ENCODE measurements around the gene INSIG1. TPM values are rescaled to one million over a fixed set of nuclear protein-coding genes. Genes with fewer than 3 reads are reported as not detected.

Gene INSIG1
- total and polyA plus RNA-seq, 8 donors = 13.5 to 170 (median 21.4) TPM

DNA sequence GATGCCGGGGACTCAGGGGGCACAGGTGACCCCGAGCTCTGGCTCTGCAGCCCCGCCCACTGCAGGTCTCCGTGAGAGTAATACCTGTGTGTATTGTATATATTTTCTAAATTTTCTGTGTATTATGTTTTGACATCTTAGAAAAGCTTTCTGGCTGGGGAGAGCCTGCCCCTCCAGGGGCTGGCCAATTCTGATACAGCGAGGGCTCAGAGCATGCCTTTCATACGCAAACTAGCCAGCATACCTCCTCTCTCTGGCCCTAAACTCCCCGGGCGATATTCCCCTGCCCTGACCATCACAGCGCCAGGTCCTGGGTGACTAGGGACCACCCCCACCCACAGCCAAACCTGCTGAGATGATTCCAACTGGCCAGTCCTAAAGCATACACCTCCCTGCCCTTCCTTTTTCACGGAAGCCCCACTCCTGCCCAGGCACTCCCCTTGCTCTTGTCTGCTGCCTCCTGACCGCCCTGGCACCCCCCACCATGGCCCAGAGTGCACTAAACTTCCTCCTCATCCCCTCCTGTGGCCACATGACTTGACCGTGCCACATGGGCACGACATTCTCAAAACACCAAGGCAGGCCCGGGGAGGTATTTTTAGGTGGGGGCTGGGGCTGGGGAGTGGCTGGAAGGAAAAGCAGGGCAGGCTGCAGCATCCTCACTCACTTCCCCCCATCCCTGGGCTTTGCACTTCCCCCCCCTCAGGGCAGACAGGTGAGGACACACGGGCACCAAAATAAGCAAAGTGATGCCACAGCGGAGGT is 61.5 kb downstream of the INSIG1 start:
- H3K27ac ChIP-seq = no peak overlapping the region
- TF ChIP-seq, protein P1, sequence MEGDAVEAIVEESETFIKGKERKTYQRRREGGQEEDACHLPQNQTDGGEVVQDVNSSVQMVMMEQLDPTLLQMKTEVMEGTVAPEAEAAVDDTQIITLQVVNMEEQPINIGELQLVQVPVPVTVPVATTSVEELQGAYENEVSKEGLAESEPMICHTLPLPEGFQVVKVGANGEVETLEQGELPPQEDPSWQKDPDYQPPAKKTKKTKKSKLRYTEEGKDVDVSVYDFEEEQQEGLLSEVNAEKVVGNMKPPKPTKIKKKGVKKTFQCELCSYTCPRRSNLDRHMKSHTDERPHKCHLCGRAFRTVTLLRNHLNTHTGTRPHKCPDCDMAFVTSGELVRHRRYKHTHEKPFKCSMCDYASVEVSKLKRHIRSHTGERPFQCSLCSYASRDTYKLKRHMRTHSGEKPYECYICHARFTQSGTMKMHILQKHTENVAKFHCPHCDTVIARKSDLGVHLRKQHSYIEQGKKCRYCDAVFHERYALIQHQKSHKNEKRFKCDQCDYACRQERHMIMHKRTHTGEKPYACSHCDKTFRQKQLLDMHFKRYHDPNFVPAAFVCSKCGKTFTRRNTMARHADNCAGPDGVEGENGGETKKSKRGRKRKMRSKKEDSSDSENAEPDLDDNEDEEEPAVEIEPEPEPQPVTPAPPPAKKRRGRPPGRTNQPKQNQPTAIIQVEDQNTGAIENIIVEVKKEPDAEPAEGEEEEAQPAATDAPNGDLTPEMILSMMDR (IDR thresholded peaks at IDR 0.05) = no peak
- ATAC-seq = no peak
- H3K36me3 ChIP-seq = no peaks in the 10 kb centered on the region
- peaks cover 0 to 89% of the 10 kb centered on the region in 2 donors for H3K27me3 ChIP-seq
- no peak overlapping the region for H3K4me3 ChIP-seq
- intact Hi-C loops (cut with DNase I) = no loop called here
- H3K4me1 ChIP-seq = peaks cover 0 to 29% of the 10 kb centered on the region in 2 donors
- DNase-seq = peak in 2 of 4 donors; percentile 19 to 45
- H3K9me3 ChIP-seq = no peaks in the 10 kb centered on the region

Other genes with a start within 250 kb of the INSIG1 start
- gene HTR5A, start 227.6 kb upstream of the INSIG1 start, total RNA-seq = not detected
- not detected for gene HTR5A, start 227.6 kb upstream of the INSIG1 start, polyA plus RNA-seq (ENCODE audit: insufficient read length in 6 of 6)
- not detected for gene EN2, start 160.3 kb downstream of the INSIG1 start, total RNA-seq
- not detected for gene EN2, start 160.3 kb downstream of the INSIG1 start, polyA plus RNA-seq (ENCODE audit: insufficient read length in 6 of 6)
- not detected for gene CNPY1, start 248.7 kb downstream of the INSIG1 start, total RNA-seq
- not detected for gene CNPY1, start 248.7 kb downstream of the INSIG1 start, polyA plus RNA-seq (ENCODE audit: insufficient read length in 6 of 6)

Measured in left lung (tissue), 10 donors.